ENCODE measurements around the gene SLC2A10.

GRCh38 chr20:46758929-46759669 is 49.6 kb downstream of the SLC2A10 start:
- TF ChIP-seq CTCF (conservative IDR thresholded peaks at IDR 0.05; ENCODE audit: low read length) (no peak), EZH2phosphoT487 (IDR thresholded peaks at IDR 0.05; ENCODE audit: borderline replicate concordance) (no peak)

Measured in Loucy (cell line).